Parathyroid adenoma (tissue), 2 donors: ENCODE measurements around the gene PER1.

Experiments
- H2AFZ ChIP-seq: fragments of 300-600 bp; sonication (generic); one replicate; pipeline ENCODE4 v1.7.0; 2017; ENCODE audit warnings: antibody characterized with exemption, mild to moderate bottlenecking
- H3K27ac ChIP-seq: fragments of 300-600 bp; sonication (generic); one replicate; pipeline ENCODE4 v1.7.0; 2017
- H3K27me3 ChIP-seq: fragments of 300-600 bp; sonication (generic); one replicate; pipeline ENCODE4 v1.7.0; 2017; ENCODE audit warnings: low read length; ENCODE audit not compliant: control insufficient read depth, insufficient read depth
- H3K36me3 ChIP-seq: fragments of 300-600 bp; sonication (generic); one replicate; pipeline ENCODE4 v1.7.0; 2017; ENCODE audit warnings: low read length; ENCODE audit not compliant: control insufficient read depth, insufficient read depth
- H3K4me1 ChIP-seq: fragments of 300-600 bp; sonication (generic); one replicate; pipeline ENCODE4 v1.7.0; 2017; ENCODE audit warnings: control low read depth
- H3K4me2 ChIP-seq: fragments of 300-600 bp; sonication (generic); one replicate; pipeline ENCODE4 v1.7.0; 2017; ENCODE audit warnings: low read length
- H3K4me3 ChIP-seq: fragments of 300-600 bp; sonication (generic); one replicate; pipeline ENCODE4 v1.7.0; 2017; ENCODE audit warnings: low read depth, low read length
- H3K79me2 ChIP-seq: fragments of 300-600 bp; sonication (generic); one replicate; pipeline ENCODE4 v1.7.0; 2017; ENCODE audit warnings: control low read depth
- H3K9ac ChIP-seq: fragments of 300-600 bp; sonication (generic); one replicate; pipeline ENCODE4 v1.7.0; 2017; ENCODE audit warnings: mild to moderate bottlenecking
- H3K9me3 ChIP-seq: fragments of 300-600 bp; sonication (generic); one replicate; pipeline ENCODE4 v1.7.0; 2017; ENCODE audit warnings: low read length; ENCODE audit not compliant: control insufficient read depth
- CTCF ChIP-seq: fragments of 300-600 bp; sonication (generic); IDR thresholded peaks from one replicate; pipeline ENCODE4 v1.7.0; 2017; ENCODE audit warnings: antibody characterized with exemption, mild to moderate bottlenecking
- donor health status: primary hyperparathyroidism.

The PER1 gene

GRCh38 chr17:8141741-8142140, 10.5 kb downstream of the PER1 start:
- peaks cover 5% of the 10 kb centered on the region for H3K4me1 ChIP-seq
- H3K36me3 ChIP-seq = no peaks in the 10 kb centered on the region
- H3K9ac ChIP-seq = no peak overlapping the region
- H3K4me3 ChIP-seq = no peak overlapping the region
- no peak overlapping the region for H3K4me2 ChIP-seq
- no peaks in the 10 kb centered on the region for H3K9me3 ChIP-seq
- H3K27me3 ChIP-seq = no peaks in the 10 kb centered on the region
- H2AFZ ChIP-seq = no peak overlapping the region
- no peak for TF ChIP-seq CTCF
- peaks cover under 1% of the 10 kb centered on the region for H3K79me2 ChIP-seq
- no peak overlapping the region for H3K27ac ChIP-seq

- Histone ChIP-seq H2AFZ (no peak overlapping the region), H3K4me2 (no peak overlapping the region), H3K4me1 (peaks cover 5% of the 10 kb centered on the region), H3K27me3 (no peaks in the 10 kb centered on the region), H3K27ac (no peak overlapping the region), H3K36me3 (no peaks in the 10 kb centered on the region), H3K9me3 (no peaks in the 10 kb centered on the region), H3K9ac (no peak overlapping the region), H3K79me2 (no peaks in the 10 kb centered on the region), H3K4me3 (no peak overlapping the region)
- no peak for TF ChIP-seq CTCF
These were observed 11.2 kb downstream of the PER1 start for GRCh38 chr17:8141045-8141444.

- no peaks in the 10 kb centered on the region for H3K9me3 ChIP-seq
- TF ChIP-seq CTCF = no peak
- H3K27me3 ChIP-seq = no peaks in the 10 kb centered on the region
- H3K27ac ChIP-seq = no peak overlapping the region
- H3K4me3 ChIP-seq = no peak overlapping the region
- H3K79me2 ChIP-seq = no peaks in the 10 kb centered on the region
- H3K36me3 ChIP-seq = no peaks in the 10 kb centered on the region
- no peak overlapping the region for H2AFZ ChIP-seq
- no peak overlapping the region for H3K4me2 ChIP-seq
- H3K9ac ChIP-seq = no peak overlapping the region
- H3K4me1 ChIP-seq = peaks cover 5% of the 10 kb centered on the region
These were observed 11.9 kb downstream of the PER1 start for GRCh38 chr17:8140065-8141029.

- H3K4me2 ChIP-seq = peak overlapping the region; percentile 65
- no peak overlapping the region for H3K9ac ChIP-seq
- no peaks in the 10 kb centered on the region for H3K79me2 ChIP-seq
- peak; percentile 94 for TF ChIP-seq CTCF
- peaks cover 5% of the 10 kb centered on the region for H3K4me1 ChIP-seq
- no peaks in the 10 kb centered on the region for H3K27me3 ChIP-seq
- peak overlapping the region; percentile 40 for H2AFZ ChIP-seq
- H3K36me3 ChIP-seq = no peaks in the 10 kb centered on the region
- H3K4me3 ChIP-seq = peak overlapping the region; percentile 45
- peak overlapping the region; percentile 86 for H3K27ac ChIP-seq
- H3K9me3 ChIP-seq = no peaks in the 10 kb centered on the region
These were observed 13.4 kb downstream of the PER1 start for GRCh38 chr17:8138672-8139371.
